ENCODE results near the gene SLC6A1.

DNA sequence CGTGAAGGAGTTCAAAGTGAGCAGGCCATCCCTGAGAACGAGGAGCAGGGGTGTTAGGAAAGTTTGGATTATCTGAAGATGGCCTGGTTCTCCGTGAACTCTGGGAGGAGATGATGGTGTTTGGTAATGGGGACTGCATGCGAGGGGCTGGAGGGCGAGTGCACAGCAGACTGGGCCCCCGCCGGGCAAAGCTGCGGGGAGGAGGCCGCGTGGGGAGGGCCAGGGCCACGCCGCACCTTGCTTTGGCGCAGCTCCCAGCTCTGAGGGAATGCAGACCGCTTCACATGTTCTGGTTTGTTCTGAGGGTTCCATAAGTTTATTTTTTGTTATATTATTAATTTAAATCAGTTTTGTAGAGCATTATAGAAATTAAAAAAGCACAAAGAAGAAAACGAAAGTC lies 22.2 kb downstream of the SLC6A1 start:
- TF ChIP-seq JUN (IDR thresholded peaks at IDR 0.05) (no peak), POLR2A (IDR thresholded peaks at IDR 0.05; ENCODE audit: low read length) (no peak), POLR2AphosphoS2 (conservative IDR thresholded peaks at IDR 0.05; ENCODE audit: low read length) (no peak), KDM5A (IDR thresholded peaks at IDR 0.05) (no peak)
- TF ChIP-seq, protein P1, sequence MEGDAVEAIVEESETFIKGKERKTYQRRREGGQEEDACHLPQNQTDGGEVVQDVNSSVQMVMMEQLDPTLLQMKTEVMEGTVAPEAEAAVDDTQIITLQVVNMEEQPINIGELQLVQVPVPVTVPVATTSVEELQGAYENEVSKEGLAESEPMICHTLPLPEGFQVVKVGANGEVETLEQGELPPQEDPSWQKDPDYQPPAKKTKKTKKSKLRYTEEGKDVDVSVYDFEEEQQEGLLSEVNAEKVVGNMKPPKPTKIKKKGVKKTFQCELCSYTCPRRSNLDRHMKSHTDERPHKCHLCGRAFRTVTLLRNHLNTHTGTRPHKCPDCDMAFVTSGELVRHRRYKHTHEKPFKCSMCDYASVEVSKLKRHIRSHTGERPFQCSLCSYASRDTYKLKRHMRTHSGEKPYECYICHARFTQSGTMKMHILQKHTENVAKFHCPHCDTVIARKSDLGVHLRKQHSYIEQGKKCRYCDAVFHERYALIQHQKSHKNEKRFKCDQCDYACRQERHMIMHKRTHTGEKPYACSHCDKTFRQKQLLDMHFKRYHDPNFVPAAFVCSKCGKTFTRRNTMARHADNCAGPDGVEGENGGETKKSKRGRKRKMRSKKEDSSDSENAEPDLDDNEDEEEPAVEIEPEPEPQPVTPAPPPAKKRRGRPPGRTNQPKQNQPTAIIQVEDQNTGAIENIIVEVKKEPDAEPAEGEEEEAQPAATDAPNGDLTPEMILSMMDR (IDR thresholded peaks at IDR 0.05) = no peak
- TF ChIP-seq, protein P2, sequence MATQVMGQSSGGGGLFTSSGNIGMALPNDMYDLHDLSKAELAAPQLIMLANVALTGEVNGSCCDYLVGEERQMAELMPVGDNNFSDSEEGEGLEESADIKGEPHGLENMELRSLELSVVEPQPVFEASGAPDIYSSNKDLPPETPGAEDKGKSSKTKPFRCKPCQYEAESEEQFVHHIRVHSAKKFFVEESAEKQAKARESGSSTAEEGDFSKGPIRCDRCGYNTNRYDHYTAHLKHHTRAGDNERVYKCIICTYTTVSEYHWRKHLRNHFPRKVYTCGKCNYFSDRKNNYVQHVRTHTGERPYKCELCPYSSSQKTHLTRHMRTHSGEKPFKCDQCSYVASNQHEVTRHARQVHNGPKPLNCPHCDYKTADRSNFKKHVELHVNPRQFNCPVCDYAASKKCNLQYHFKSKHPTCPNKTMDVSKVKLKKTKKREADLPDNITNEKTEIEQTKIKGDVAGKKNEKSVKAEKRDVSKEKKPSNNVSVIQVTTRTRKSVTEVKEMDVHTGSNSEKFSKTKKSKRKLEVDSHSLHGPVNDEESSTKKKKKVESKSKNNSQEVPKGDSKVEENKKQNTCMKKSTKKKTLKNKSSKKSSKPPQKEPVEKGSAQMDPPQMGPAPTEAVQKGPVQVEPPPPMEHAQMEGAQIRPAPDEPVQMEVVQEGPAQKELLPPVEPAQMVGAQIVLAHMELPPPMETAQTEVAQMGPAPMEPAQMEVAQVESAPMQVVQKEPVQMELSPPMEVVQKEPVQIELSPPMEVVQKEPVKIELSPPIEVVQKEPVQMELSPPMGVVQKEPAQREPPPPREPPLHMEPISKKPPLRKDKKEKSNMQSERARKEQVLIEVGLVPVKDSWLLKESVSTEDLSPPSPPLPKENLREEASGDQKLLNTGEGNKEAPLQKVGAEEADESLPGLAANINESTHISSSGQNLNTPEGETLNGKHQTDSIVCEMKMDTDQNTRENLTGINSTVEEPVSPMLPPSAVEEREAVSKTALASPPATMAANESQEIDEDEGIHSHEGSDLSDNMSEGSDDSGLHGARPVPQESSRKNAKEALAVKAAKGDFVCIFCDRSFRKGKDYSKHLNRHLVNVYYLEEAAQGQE (IDR thresholded peaks at IDR 0.05) = no peak

All from A549 (cell line).